ENCODE data around the gene JAK1.
A peak's percentile ranks its signal among the peaks of the same experiment; 100 is the strongest.
"Not testable (repeated sequence)": the region's sequence is repeated elsewhere in the genome, so short reads cannot be mapped to it uniquely, and the experiment has no call there.

Gene JAK1

DNA sequence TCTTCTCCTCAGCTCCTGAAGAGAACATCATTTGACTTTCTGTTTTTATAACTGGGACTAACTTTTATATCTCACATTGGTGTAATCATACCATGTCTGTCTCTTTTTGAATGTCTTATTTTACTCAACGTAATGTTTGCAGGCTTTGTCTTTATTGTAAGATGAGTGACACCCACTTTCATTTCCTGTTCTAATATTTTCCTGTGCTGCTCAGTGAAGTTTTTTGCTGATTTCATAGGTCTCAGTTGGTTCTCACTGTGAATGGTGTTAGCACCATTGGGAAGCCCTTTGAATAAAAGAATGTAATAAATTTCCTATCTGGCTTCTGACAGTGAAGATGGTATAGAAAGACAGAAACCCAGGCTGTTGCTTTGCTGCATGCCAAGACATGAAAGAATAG lies 137.5 kb downstream of the JAK1 start:
- DNase-seq (ENCODE audit: insufficient read length, low spot score): no peak
- FAIRE-seq: no peak
- TF ChIP-seq SPI1 (IDR thresholded peaks at IDR 0.05; ENCODE audit: low read depth, low read length) (peak; percentile 58; the same call in 1 of the 2 replicates), POLR2AphosphoS5 (IDR thresholded peaks at IDR 0.05; ENCODE audit: low read depth, low read length) (no peak)

DNA sequence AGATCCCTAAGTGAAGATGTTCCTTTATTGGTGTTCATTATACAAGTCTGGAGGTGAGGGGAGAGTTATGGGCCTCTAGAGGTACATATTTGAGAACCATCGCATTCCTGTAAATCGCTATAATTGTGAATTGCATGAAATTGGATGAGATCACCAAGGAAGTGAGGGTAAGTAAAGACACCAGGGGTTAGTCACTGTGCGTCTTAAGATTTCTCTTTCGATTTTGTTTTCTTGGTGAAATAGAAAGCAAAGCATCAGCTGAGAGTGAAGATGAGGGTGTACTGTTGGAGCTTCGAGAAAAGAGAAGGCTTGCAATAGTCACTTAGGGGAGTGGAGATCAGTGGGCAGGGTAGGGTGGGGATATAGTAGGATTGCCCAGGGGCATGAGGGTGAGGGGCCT lies 139.4 kb downstream of the JAK1 start:
- no peak for FAIRE-seq

DNA sequence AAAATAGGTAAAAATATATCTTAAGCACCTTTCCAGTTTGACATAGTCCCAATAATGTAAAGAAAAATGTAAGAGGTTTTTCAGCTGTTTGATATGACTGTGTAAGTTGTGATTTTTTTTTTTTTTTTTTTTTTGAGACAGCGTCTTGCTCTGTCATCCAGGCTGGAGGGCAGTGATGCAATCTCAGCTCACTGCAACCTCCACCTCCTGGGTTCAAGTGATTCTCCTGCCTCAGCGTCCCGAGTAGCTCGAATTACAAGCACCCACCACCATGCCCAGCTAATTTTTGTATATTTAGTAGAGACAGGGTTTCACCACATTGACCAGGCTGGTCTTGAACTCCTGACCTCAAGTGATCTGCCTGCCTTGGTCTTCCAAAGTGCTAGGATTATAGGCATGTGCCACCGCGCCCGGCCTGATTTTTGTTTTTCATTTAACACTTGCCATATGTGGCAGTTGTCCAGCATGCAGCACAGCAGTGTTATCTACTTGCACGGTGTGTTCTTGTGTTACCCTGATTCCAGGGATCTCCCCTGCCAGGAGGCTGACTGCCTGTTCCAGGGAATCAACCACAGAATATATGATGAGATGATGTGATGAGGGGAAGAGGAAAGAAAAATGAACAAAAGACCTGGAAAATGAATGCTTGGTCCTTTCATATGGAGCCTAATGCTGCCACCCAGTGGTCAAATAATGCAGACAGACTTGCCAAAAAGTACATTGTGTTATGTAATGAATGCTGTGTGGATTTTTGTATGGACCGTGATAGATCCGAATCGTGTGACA lies 142.5 kb downstream of the JAK1 start:
- FAIRE-seq (peak; percentile 91), DNase-seq (ENCODE audit: insufficient read length, low spot score) (no peak)
- TF ChIP-seq TAF1 (IDR thresholded peaks at IDR 0.05; ENCODE audit: low read depth, low read length): no peak
- no peak for TF ChIP-seq PAX5 (IDR thresholded peaks at IDR 0.05; ENCODE audit: insufficient read depth, low read length, severe bottlenecking)
- TF ChIP-seq POU2F2 (IDR thresholded peaks at IDR 0.05; ENCODE audit: low read depth, low read length): no peak
- TF ChIP-seq POLR2A (IDR thresholded peaks at IDR 0.05; ENCODE audit: low read depth, low read length): no peak

More for the DNA sequence above, 139.4 kb downstream of the JAK1 start:
- no peak for DNase-seq (ENCODE audit: insufficient read length, low spot score)
- no peak for TF ChIP-seq POLR2AphosphoS5 (IDR thresholded peaks at IDR 0.05; ENCODE audit: low read depth, low read length)
- no peak for TF ChIP-seq SPI1 (IDR thresholded peaks at IDR 0.05; ENCODE audit: low read depth, low read length)
- no peak for TF ChIP-seq TAF1 (IDR thresholded peaks at IDR 0.05; ENCODE audit: low read depth, low read length)
- no peak for TF ChIP-seq POLR2A (IDR thresholded peaks at IDR 0.05; ENCODE audit: low read depth, low read length)
- no peak for TF ChIP-seq POU2F2 (IDR thresholded peaks at IDR 0.05; ENCODE audit: low read depth, low read length)
- no peak for TF ChIP-seq PAX5 (IDR thresholded peaks at IDR 0.05; ENCODE audit: insufficient read depth, low read length, severe bottlenecking)

DNA sequence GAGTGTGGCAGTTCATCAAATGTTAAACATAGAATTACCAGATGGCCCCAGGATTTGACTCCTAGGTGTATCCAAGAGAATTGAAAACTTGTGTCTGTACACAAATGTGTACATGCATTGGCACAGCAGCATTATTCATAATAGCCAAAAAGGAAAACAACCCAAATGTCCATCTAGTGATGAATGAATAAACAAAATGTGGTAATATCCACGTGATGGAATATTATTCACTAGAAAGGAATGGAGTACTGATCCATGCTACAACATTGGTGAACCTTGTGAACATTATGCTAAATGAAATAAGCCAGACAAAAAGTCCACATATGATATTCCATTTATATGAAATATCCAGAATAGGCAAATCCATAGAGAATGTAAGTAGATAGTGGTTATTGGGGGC lies 143.7 kb downstream of the JAK1 start:
- no peak for TF ChIP-seq POLR2A (IDR thresholded peaks at IDR 0.05; ENCODE audit: low read depth, low read length)
- TF ChIP-seq PAX5 (IDR thresholded peaks at IDR 0.05; ENCODE audit: insufficient read depth, low read length, severe bottlenecking): no peak
- TF ChIP-seq TAF1 (IDR thresholded peaks at IDR 0.05; ENCODE audit: low read depth, low read length): no peak
- no peak for TF ChIP-seq POLR2AphosphoS5 (IDR thresholded peaks at IDR 0.05; ENCODE audit: low read depth, low read length)
- TF ChIP-seq POU2F2 (IDR thresholded peaks at IDR 0.05; ENCODE audit: low read depth, low read length): no peak
- no peak for TF ChIP-seq SPI1 (IDR thresholded peaks at IDR 0.05; ENCODE audit: low read depth, low read length)
- no peak for FAIRE-seq
- DNase-seq (ENCODE audit: insufficient read length, low spot score): no peak

DNA sequence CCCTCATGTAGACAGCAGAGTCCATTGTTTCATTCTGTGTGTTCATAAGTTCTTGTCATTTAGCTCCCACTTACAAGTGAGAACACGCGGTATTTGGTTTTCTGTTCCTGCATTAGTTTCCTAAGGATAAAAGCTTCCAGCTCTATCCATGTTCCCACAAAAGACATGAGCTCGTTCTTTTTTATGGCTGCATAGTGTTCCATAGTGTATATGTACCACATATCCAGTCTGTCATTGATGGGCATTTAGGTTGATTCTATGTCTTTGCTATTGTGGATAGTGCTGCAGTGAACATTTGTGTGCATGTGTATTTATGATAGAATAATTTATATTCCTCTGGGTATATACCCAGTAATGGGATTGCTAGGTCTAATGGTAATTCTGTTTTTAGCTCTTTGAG lies 145.8 kb downstream of the JAK1 start:
- FAIRE-seq; DNase-seq (ENCODE audit: insufficient read length, low spot score): not testable (repeated sequence)

DNA sequence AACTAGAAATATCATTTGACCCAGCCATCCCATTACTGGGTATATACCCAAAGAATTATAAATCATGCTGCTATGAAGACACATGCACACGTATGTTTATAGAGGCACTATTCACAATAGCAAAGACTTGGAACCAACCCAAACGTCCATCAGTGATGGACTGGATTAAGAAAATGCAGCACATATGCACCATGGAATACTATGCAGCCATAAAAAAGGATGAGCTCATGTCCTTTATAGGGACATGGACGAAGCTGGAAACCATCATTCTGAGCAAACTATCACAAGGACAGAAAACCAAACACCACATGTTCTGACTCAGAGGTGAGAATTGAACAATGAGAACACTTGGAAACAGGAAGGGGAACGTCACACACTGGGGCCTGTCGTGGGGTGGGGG lies 149.0 kb downstream of the JAK1 start:
- not testable (repeated sequence) for FAIRE-seq; DNase-seq (ENCODE audit: insufficient read length, low spot score)

DNA sequence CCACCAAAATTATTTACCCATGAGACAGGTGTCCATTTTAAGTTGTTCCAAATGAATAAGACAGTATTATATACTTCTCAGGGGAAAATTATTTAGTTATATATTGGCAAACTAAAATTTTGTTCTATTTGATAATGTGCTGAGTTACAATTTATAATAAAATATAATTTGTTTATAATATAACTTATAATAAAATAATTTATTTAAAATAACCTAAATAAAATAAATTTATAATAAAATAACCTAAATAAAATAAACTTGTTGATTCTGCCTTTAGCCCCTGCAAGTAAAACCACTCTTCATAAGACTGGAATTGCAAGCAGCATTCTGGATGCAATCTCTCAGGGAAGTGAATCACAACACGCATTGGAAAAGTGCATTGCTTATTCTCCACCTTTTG lies 151.9 kb downstream of the JAK1 start:
- FAIRE-seq (no peak), DNase-seq (ENCODE audit: insufficient read length, low spot score) (no peak)
- TF ChIP-seq TAF1 (IDR thresholded peaks at IDR 0.05; ENCODE audit: low read depth, low read length): no peak
- TF ChIP-seq POLR2A (IDR thresholded peaks at IDR 0.05; ENCODE audit: low read depth, low read length): no peak
- TF ChIP-seq PAX5 (IDR thresholded peaks at IDR 0.05; ENCODE audit: insufficient read depth, low read length, severe bottlenecking): no peak
- no peak for TF ChIP-seq POLR2AphosphoS5 (IDR thresholded peaks at IDR 0.05; ENCODE audit: low read depth, low read length)
- TF ChIP-seq SPI1 (IDR thresholded peaks at IDR 0.05; ENCODE audit: low read depth, low read length): no peak
- no peak for TF ChIP-seq POU2F2 (IDR thresholded peaks at IDR 0.05; ENCODE audit: low read depth, low read length)

DNA sequence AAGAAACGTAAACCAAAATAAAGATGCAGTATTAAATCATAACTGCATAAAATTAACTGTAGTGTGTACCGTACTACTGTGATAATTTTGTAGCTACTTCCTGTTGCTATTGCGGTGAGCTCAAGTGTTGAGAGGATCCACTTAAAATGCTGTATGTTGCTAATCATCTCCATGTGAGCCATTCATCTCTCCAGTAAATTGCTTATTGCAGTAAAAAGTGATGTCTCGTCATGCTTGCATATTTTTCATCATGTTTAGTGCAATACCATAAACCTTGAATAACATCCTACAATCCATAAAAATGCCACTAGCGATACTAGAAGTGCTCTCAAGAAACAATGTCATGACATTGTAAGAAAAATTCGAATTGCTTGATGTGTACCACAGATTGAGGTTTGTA lies 155.2 kb downstream of the JAK1 start:
- FAIRE-seq: no peak
- TF ChIP-seq POU2F2 (IDR thresholded peaks at IDR 0.05; ENCODE audit: low read depth, low read length) (no peak), POLR2AphosphoS5 (IDR thresholded peaks at IDR 0.05; ENCODE audit: low read depth, low read length) (no peak), PAX5 (IDR thresholded peaks at IDR 0.05; ENCODE audit: insufficient read depth, low read length, severe bottlenecking) (no peak), TAF1 (IDR thresholded peaks at IDR 0.05; ENCODE audit: low read depth, low read length) (no peak), POLR2A (IDR thresholded peaks at IDR 0.05; ENCODE audit: low read depth, low read length) (no peak), SPI1 (IDR thresholded peaks at IDR 0.05; ENCODE audit: low read depth, low read length) (no peak)

DNA sequence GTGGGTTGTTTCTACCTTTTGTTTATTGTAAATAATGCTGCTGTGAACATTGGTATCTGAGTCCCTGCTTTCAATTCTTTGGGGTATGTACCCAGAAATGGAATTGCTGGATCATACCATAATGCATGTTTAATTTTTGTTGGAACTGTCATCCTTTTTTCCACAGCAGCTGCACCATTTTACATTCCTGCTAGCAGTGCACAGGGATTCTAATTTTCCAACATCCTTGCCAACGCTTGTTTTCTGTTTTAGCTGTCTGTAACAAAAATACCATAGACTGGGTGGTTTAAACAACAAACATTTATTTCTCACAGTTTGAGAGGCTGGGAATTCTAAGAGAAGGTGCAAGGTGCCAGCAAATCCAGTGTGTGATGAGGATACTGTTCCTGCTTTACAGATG lies 156.3 kb downstream of the JAK1 start:
- DNase-seq (ENCODE audit: insufficient read length, low spot score) (no peak), FAIRE-seq (no peak)
- TF ChIP-seq POLR2A (IDR thresholded peaks at IDR 0.05; ENCODE audit: low read depth, low read length) (no peak), TAF1 (IDR thresholded peaks at IDR 0.05; ENCODE audit: low read depth, low read length) (no peak), PAX5 (IDR thresholded peaks at IDR 0.05; ENCODE audit: insufficient read depth, low read length, severe bottlenecking) (no peak), SPI1 (IDR thresholded peaks at IDR 0.05; ENCODE audit: low read depth, low read length) (no peak), POLR2AphosphoS5 (IDR thresholded peaks at IDR 0.05; ENCODE audit: low read depth, low read length) (no peak), POU2F2 (IDR thresholded peaks at IDR 0.05; ENCODE audit: low read depth, low read length) (no peak)

More for the DNA sequence above, 155.2 kb downstream of the JAK1 start:
- no peak for DNase-seq (ENCODE audit: insufficient read length, low spot score)

DNA sequence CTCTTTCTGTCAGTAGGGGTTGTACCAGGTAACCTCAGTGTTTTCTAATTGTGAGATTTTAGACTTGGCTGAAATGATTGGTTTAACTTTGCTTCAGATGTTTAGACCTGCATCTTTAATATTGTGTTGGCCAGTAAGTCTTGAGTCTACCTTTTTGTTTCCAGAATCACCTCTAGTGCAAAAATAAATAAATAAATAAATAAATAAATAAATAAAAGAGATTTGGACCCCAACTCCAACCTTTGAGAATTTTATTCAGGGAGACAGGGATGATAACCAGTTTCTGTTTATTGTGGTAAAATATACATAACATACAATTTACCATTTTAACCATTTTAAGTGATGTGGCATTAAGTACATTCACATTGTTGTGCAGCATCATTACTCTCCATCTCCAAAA lies 157.0 kb downstream of the JAK1 start:
- TF ChIP-seq TAF1 (IDR thresholded peaks at IDR 0.05; ENCODE audit: low read depth, low read length) (no peak), POLR2AphosphoS5 (IDR thresholded peaks at IDR 0.05; ENCODE audit: low read depth, low read length) (no peak), SPI1 (IDR thresholded peaks at IDR 0.05; ENCODE audit: low read depth, low read length) (no peak), POU2F2 (IDR thresholded peaks at IDR 0.05; ENCODE audit: low read depth, low read length) (no peak), POLR2A (IDR thresholded peaks at IDR 0.05; ENCODE audit: low read depth, low read length) (no peak), PAX5 (IDR thresholded peaks at IDR 0.05; ENCODE audit: insufficient read depth, low read length, severe bottlenecking) (no peak)
- DNase-seq (ENCODE audit: insufficient read length, low spot score) (no peak), FAIRE-seq (no peak)

All from GM12891 (cell line).